ENCODE results near the gene CDC73.

DNA sequence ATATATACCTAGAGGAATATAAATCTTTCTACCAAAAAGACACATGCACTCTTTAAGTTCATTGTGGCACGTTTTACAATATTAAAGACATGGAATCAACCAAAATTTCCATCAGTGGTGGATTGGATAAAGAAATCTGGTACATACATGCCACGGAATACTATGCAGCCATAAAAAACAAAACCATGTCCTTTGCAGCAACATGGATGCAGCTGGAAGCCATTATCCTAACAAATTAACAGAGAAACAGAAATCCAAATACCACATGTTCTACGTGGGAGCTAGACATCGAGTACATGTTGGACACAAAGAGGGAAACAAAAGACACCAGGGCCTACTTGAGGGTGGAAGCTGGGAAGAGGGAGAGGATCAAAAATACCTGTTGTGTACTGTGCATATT, 97.6 kb downstream of the CDC73 start:
- TF ChIP-seq YY1 (IDR thresholded peaks at IDR 0.05; ENCODE audit: extremely low read depth, insufficient replicate concordance, low read depth, low read length) (no peak), CTCF (IDR thresholded peaks at IDR 0.05 in 2 of 3, conservative IDR thresholded peaks at IDR 0.05 in 1 of 3; ENCODE audit: borderline replicate concordance in 1 of 3, insufficient read depth in 1 of 3, low read depth in 2 of 3, low read length in 2 of 3) (no peak), POLR2A (IDR thresholded peaks at IDR 0.05; ENCODE audit: borderline replicate concordance, extremely low read depth, insufficient read depth, insufficient read length) (no peak), SP1 (IDR thresholded peaks at IDR 0.05; ENCODE audit: low read depth) (no peak), POLR2AphosphoS5 (IDR thresholded peaks at IDR 0.05; ENCODE audit: low read depth, low read length) (no peak), ZFX (IDR thresholded peaks at IDR 0.05) (no peak), REST (IDR thresholded peaks at IDR 0.05; ENCODE audit: low read depth) (no peak)

Data from HCT116 (cell line).